IPS-18a (cell line): ENCODE data around the gene FBXO21.

Source experiments
- H3K27ac ChIP-seq: one replicate; pipeline ENCODE4 v1.5.1; 2013; ENCODE audit warnings: low read length
- H3K27me3 ChIP-seq: one replicate; pipeline ENCODE4 v1.6.1; 2013; ENCODE audit warnings: mild to moderate bottlenecking, low read length; ENCODE audit not compliant: control insufficient read depth, insufficient read depth
- H3K36me3 ChIP-seq: one replicate; pipeline ENCODE4 v1.6.1; 2013; ENCODE audit warnings: low read depth, low read length; ENCODE audit not compliant: control insufficient read depth
- H3K4me1 ChIP-seq: one replicate; pipeline ENCODE4 v1.6.1; 2013; ENCODE audit warnings: low read depth, low read length; ENCODE audit not compliant: control insufficient read depth
- H3K4me3 ChIP-seq: one replicate; pipeline ENCODE4 v1.5.1; 2013; ENCODE audit warnings: low read length
- H3K9ac ChIP-seq: one replicate; pipeline ENCODE4 v1.6.1; 2013; ENCODE audit warnings: mild to moderate bottlenecking, low read length, moderate library complexity
- H3K9me3 ChIP-seq: one replicate; pipeline ENCODE4 v1.6.1; 2013; ENCODE audit warnings: low read depth, low read length; ENCODE audit not compliant: control insufficient read depth

Gene FBXO21

DNA sequence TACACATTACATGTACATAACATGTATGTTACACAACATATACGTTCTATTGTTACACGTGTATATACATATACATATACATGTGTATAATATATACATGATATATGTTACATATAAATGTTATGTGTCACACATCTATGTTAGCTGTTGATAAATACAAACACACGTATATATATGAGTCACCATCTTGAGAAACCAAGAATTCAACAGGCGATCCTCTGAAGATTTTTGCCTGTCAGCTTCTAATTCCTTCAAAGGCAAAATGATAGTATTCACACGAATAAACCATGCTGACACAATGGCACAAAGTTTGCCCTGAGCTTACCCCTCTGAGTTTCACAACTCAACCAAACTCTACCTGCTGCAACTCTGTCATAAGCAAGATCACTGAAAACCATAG lies 60.9 kb downstream of the FBXO21 start:
- Histone ChIP-seq H3K27ac (no peak overlapping the region), H3K9ac (no peak overlapping the region), H3K4me3 (no peak overlapping the region), H3K27me3 (no peaks in the 10 kb centered on the region), H3K36me3 (no peaks in the 10 kb centered on the region), H3K9me3 (peaks cover 6% of the 10 kb centered on the region), H3K4me1 (no peaks in the 10 kb centered on the region)

DNA sequence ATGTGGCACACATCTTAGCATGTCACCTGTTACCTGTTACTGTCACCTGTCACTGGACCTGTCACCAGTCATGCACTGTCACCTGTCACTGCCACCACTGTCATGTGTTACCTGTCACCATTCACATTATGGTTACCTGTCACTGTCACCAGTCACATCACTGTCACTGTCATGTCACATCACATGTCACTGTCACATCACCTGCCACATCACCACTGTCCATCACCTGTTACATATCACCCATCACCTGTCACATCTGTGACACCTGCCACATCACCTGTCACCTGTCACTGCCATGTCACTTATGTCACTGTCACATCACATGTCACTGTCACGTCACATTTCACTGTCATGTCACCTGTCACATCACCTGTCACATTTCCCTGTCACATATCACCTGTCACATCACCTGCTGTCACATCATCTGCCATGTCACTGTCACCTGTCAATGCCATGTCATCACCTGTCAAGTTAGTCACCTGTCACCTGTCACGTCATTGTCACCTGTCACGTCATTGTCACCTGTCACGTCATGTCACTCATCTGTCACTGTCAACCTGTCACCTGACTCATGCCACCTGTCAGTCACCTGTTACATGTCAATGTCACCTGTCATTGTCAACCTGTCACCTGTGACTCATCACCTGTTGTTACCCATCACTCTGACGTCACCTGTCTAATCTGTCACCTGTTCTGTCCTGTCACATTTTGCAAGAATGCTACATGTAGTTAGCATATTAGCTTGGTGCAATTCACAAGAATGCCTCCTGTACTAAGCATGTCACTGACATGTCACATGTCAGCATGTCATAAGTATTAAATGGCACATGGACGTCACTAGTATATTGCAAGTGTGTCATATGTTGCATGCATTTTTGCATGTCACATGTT lies 62.1 kb downstream of the FBXO21 start:
- H3K4me3 ChIP-seq = no peak overlapping the region
- H3K9ac ChIP-seq = no peak overlapping the region
- H3K4me1 ChIP-seq = no peaks in the 10 kb centered on the region
- no peak overlapping the region for H3K27ac ChIP-seq
- peaks cover 6% of the 10 kb centered on the region for H3K9me3 ChIP-seq
- H3K36me3 ChIP-seq = no peaks in the 10 kb centered on the region
- no peaks in the 10 kb centered on the region for H3K27me3 ChIP-seq

DNA sequence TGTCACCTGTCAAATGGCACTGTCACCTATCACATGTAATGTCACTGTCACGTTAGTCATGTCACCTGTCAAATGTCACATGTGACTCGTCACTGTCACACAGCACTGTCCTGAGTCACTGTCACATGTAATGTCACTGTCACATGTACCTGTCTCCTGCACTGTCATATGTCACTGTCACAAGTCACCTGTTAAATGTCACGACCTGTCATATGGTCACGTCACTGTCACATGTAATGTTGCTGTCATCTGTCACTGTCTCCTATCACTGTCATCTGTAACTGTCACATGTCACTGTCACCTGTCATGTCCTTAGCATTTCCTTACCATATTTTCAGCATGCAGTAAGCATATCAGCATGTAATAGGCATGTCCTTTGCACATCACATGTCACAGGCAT lies 63.9 kb downstream of the FBXO21 start:
- Histone ChIP-seq H3K4me3 (no peak overlapping the region), H3K4me1 (no peaks in the 10 kb centered on the region), H3K27ac (no peak overlapping the region), H3K27me3 (no peaks in the 10 kb centered on the region), H3K36me3 (no peaks in the 10 kb centered on the region), H3K9me3 (peaks cover 6% of the 10 kb centered on the region), H3K9ac (no peak overlapping the region)

DNA sequence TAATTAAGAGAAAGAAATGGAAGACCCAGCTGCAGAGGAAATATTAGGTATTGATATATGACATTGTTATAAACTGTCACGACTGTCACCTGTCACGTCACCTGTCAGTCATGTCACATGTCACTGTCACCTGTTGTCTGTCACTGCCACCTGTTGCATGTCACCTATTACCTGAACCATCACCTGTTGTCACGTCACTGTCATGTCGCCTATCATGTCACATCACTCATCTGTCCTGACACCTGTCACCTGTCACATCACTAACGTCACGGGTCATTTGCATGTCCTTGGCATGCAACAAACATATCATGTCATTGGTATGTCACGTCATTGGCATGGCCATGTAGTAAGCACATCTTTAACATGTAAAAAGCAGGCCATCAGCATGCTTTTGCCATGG lies 64.5 kb downstream of the FBXO21 start:
- Histone ChIP-seq H3K4me3 (no peak overlapping the region), H3K4me1 (no peaks in the 10 kb centered on the region), H3K9me3 (peaks cover 6% of the 10 kb centered on the region), H3K27me3 (no peaks in the 10 kb centered on the region), H3K9ac (no peak overlapping the region), H3K27ac (no peak overlapping the region), H3K36me3 (no peaks in the 10 kb centered on the region)

DNA sequence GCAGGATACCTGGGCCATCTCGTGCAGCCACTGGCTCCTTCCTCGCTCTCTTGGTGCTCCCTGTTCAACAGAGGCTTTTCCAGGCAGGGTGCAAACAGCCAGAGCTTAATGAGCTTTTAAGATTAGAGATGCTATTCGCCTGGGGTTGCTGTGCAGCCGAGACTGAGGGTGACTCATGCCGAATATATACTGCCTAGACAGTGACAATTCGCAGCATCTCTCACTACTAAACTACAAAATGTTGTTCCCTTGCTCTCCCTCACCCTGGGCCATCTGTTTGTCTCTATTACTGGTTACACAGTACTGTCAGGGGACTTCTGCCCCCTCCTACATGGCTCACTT lies 65.0 kb downstream of the FBXO21 start:
- Histone ChIP-seq H3K27ac (no peak overlapping the region), H3K9me3 (peaks cover 6% of the 10 kb centered on the region), H3K27me3 (no peaks in the 10 kb centered on the region), H3K4me1 (no peaks in the 10 kb centered on the region), H3K9ac (no peak overlapping the region), H3K4me3 (no peak overlapping the region), H3K36me3 (no peaks in the 10 kb centered on the region)

DNA sequence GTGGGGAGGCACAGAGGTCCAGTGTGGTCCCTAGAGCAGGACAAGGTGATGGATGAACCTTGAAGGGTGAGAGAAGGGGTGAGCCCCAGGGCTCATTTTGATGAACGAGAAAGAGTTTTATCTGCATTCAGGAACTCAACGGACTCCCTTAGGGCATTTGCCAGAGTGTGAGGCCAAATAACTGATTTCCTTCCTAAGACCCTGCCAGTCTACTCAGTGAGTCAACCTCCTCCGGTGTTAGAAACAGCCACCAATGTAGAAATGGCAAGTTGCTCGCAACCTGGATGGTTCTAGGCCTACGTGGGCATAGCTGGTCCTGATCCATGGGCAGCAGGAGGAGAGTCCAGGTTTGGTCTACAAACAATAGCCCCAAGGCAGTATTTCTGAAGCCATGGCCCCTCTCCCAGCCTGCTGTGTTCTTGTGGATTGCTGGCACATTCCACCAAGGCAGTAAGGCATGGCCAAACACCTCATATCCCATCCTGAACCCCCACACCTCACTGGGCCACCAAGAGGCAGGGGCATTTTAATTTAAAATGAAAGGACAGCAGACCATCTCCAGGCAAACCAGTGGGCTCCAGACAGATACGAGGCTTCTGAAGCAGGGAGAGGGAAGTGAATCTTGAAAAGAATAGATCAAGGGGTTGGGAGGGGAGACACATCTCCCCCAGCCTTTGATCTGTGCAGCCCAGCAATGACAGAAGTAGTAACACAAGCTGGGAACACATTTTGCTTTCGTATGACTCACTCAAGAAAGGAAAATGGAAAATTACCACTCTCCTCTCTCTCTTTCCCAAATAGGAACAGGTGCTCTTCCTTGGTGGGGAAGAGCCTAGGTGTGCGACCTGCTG lies 65.6 kb downstream of the FBXO21 start:
- Histone ChIP-seq H3K4me1 (no peaks in the 10 kb centered on the region), H3K9me3 (peaks cover 6% of the 10 kb centered on the region), H3K27me3 (no peaks in the 10 kb centered on the region), H3K36me3 (no peaks in the 10 kb centered on the region), H3K9ac (no peak overlapping the region), H3K27ac (no peak overlapping the region), H3K4me3 (no peak overlapping the region)

DNA sequence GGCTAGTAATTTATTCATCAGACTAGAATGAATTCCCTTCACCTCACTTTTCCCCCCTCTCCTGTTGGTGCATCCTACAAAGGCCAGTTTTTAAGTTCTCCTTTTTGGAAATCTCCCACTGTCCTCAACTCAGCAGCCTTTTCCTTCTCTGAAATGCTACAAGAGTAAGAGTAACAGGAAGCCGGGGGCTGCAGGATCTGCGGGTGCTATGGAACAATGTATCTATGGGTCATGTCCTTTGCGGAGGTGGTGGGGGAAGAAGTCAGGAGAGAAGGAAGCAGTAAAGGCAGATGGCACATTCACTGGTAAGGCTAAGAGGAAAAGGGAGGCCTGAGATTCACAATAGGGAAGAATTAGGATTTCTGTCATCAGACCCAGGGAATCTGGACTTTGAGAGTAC lies 68.8 kb downstream of the FBXO21 start:
- H3K9ac ChIP-seq = no peak overlapping the region
- H3K36me3 ChIP-seq = no peaks in the 10 kb centered on the region
- H3K27me3 ChIP-seq = no peaks in the 10 kb centered on the region
- no peaks in the 10 kb centered on the region for H3K9me3 ChIP-seq
- H3K4me3 ChIP-seq = no peak overlapping the region
- H3K27ac ChIP-seq = no peak overlapping the region
- no peaks in the 10 kb centered on the region for H3K4me1 ChIP-seq

DNA sequence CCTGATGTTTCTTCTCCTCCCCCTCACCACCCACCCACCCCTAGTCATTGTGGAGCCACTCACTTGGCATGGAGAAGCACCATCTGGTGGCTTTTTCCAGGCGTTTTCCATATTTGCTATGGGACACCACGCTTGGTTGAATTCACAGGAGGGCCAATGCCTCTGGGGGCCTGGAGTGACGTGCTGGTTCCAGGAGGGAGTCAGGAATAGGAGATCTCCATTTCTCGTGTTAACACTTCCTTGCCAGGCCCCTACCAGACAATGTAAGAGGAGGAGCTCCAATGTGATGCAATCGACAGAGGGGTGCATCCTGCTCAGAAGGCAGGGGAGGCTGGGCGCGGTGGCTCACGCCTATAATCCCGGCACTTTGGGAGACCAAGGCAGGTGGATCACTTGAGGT lies 69.5 kb downstream of the FBXO21 start:
- Histone ChIP-seq H3K4me1 (no peaks in the 10 kb centered on the region), H3K27me3 (no peaks in the 10 kb centered on the region), H3K9me3 (no peaks in the 10 kb centered on the region), H3K36me3 (no peaks in the 10 kb centered on the region), H3K9ac (no peak overlapping the region), H3K4me3 (no peak overlapping the region), H3K27ac (no peak overlapping the region)

DNA sequence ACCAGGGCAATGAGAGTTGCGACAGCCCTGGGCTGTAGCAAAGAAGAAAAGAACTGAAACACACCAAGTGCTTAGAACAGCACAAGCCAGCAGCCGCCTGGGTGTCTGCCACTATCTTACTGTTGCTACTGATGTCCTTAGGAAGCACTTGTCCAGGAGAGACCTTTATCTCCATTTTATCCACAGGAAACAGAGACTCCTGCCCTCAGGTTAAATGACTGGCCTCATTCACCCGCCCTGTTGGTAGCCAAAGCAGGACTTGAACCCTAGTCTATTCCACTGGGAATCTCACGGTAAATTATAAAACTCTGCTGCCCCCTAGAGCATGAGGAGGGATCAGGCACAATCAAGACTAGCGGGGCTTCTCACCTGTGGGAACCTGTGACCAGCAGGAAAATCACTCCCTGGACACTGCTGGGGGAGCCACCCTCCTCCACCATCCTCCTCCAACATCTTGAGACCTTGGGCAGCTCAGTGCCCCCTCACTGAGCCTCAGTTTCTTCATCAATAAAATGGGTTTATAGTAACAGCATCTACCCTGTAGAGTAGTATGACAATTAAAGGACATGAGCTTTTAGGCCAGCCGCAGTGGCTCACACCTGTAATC lies 70.6 kb downstream of the FBXO21 start:
- Histone ChIP-seq H3K27me3 (no peaks in the 10 kb centered on the region), H3K27ac (no peak overlapping the region), H3K36me3 (no peaks in the 10 kb centered on the region), H3K4me3 (no peak overlapping the region), H3K9me3 (no peaks in the 10 kb centered on the region), H3K9ac (no peak overlapping the region), H3K4me1 (no peaks in the 10 kb centered on the region)

DNA sequence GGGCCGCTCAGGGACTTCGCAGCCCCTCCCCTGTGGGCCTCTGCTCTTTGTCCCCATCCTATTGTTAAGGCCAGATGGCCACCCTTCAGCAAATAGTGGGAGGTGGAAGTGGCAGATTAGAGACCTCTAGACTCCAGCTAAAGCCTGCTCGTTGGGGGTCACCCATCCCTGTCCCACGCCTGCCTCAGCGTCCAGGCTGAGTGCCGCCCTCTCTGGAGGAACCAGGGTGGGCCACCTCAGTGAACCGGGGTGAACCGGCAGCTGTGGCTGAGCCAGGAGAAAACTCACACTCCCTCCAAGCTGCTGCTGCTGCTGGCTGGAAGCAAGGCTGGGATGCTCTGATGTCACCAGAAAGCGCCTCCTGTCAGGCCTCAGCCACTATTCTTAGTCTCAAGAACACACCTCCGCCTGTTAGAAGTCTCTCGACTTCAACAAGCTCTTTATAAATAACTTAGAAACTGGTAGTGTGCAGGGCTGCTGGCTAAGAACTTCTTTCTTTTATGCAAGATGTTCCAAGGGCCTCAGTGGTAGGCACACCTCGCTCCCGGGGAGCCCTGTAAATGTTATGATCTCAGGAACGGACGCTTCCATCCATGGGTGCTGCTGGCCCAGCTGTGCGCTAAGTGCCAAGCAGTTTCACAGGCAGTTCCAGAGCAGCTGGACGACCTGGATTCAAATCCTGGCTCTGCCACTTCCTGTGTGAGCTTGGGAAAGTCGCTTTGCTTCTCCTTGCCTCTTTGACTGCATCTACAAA lies 71.3 kb downstream of the FBXO21 start:
- H3K9ac ChIP-seq = no peak overlapping the region
- H3K9me3 ChIP-seq = no peaks in the 10 kb centered on the region
- no peaks in the 10 kb centered on the region for H3K27me3 ChIP-seq
- no peak overlapping the region for H3K4me3 ChIP-seq
- H3K36me3 ChIP-seq = no peaks in the 10 kb centered on the region
- no peak overlapping the region for H3K27ac ChIP-seq
- no peaks in the 10 kb centered on the region for H3K4me1 ChIP-seq

DNA sequence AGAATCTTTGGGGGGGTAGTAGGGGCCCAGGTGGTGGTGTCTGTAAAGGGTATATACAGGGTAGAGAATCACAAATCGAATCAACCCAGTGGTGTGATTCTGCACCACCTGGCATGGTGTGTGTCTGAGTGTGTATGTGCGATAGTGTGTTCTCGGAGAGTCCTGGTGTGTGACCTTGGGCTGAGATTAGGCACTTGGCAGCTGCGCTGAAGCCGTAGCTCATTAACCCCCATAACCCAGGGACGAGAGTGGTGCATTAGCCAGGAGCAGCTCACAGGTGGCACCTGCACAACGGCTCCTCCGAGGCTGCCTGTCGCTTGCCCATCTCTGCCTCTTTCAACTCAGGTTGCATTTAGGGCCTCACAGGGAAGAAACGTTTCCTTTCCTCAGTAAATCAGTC lies 75.5 kb downstream of the FBXO21 start:
- no peaks in the 10 kb centered on the region for H3K9me3 ChIP-seq
- H3K27me3 ChIP-seq = no peaks in the 10 kb centered on the region
- H3K4me1 ChIP-seq = peaks cover 10% of the 10 kb centered on the region
- H3K4me3 ChIP-seq = no peak overlapping the region
- H3K36me3 ChIP-seq = no peaks in the 10 kb centered on the region
- no peak overlapping the region for H3K9ac ChIP-seq
- no peak overlapping the region for H3K27ac ChIP-seq
